ENCODE data around the gene GPX4.

GRCh38 chr19:1067341-1067957 is 36.3 kb upstream of the GPX4 start:
- TF ChIP-seq POLR2A (IDR thresholded peaks at IDR 0.05) (no peak), CTCF (IDR thresholded peaks at IDR 0.05) (no peak)

All from suprapubic skin (tissue), 3 donors.